H1 (cell line): Measurements from ENCODE around the gene DENND2C. TPM values are rescaled to one million over a fixed set of nuclear protein-coding genes. Genes with fewer than 3 reads are reported as not detected.

Experiments
- HDAC6 ChIP-seq: IDR thresholded peaks from one replicate; pipeline ENCODE4 v1.7.1; 2012; ENCODE audit warnings: low read depth, mild to moderate bottlenecking, inconsistent platforms, low read length, moderate library complexity
- JUN ChIP-seq: IDR thresholded peaks from 2 replicates; pipeline ENCODE4 v1.6.1; 2011; ENCODE audit warnings: low read depth, mild to moderate bottlenecking, improper control_type of control experiment, low read length
- KDM1A ChIP-seq: fragments of 200-600, 300-600 bp; sonication (generic); IDR thresholded peaks from 2 replicates; pipeline ENCODE4 v1.7.1; 2016; ENCODE audit warnings: mild to moderate bottlenecking, low read length, borderline replicate concordance
- SAP30 ChIP-seq: fragments of 300-600 bp; sonication (generic); IDR thresholded peaks from 2 replicates; pipeline ENCODE4 v1.7.1; 2012; ENCODE audit warnings: low read length, moderate library complexity, mild to moderate bottlenecking, inconsistent platforms; ENCODE audit not compliant: insufficient read depth, insufficient replicate concordance
- SP1 ChIP-seq: IDR thresholded peaks from 2 replicates; pipeline ENCODE4 v1.6.1; 2011; ENCODE audit warnings: low read depth, low read length
- TEAD4 ChIP-seq: IDR thresholded peaks from 2 replicates; pipeline ENCODE4 v1.6.1; 2012; ENCODE audit warnings: low read depth, low read length, inconsistent platforms, mixed read lengths
- ZNF274 ChIP-seq: IDR thresholded peaks from 2 replicates; pipeline ENCODE4 v1.7.0; 2012; ENCODE audit warnings: low read length, borderline replicate concordance; ENCODE audit errors: extremely low read depth
- polyA plus RNA-seq, 7 experiments: library from polyadenylated mRNA; depleted of rRNA in 3 of 7; stranded (reverse) in 5 of 7; unstranded in 2 of 7; fragments of >200 nt in 5 of 7; fragments of 200-250 nt in 2 of 7; gene quantifications; 1 replicate in 5 of 7; 2 replicates in 1 of 7; 4 replicates in 1 of 7; pipeline versions ENCODE4 v1.2.1 to v1.2.3, GENCODE V29; 2011 to 2013; ENCODE audit warnings: missing spikeins in 2 of 7, mixed read lengths in 2 of 7
- total RNA-seq: library from RNA; stranded (reverse); fragmentation: NEBNext Ultra II Directional; extraction: Animal tissue kit (Norgen Biotek cat#: 25700); gene quantifications from 2 replicates; pipeline ENCODE4 v1.2.1, GENCODE V29; 2021

Gene DENND2C
- total and polyA plus RNA-seq, 2 of the 8 experiments (the other 6 are each of a cell fraction or from before 2014, with no cell fraction given), result 1.8 to 5.5 TPM

GRCh38 chr1:114585231-114585630 is 84.6 kb downstream of the DENND2C start (continued):
- no peak for TF ChIP-seq TEAD4
- TF ChIP-seq HDAC6, result no peak
- TF ChIP-seq SAP30, result no peak
- TF ChIP-seq JUN, result no peak
- TF ChIP-seq KDM1A, result no peak
- no peak for TF ChIP-seq SP1
- no peak for TF ChIP-seq ZNF274
- TF ChIP-seq, all 59 proteins: peak for 0
